ENCODE data around the gene CCDC40.
"Not testable (repeated sequence)": the region's sequence is repeated elsewhere in the genome, so short reads cannot be mapped to it uniquely, and the experiment has no call there.

CCDC40 gene

GRCh38 chr17:80035937-80036714 lies at the start of gene CCDC40:
Gene CCDC40 (plus strand): TSS chr17:80036642. CDS start chr17:80036663, 21 bp downstream.
- DNase-seq = peak; percentile 51 to 78

DNA sequence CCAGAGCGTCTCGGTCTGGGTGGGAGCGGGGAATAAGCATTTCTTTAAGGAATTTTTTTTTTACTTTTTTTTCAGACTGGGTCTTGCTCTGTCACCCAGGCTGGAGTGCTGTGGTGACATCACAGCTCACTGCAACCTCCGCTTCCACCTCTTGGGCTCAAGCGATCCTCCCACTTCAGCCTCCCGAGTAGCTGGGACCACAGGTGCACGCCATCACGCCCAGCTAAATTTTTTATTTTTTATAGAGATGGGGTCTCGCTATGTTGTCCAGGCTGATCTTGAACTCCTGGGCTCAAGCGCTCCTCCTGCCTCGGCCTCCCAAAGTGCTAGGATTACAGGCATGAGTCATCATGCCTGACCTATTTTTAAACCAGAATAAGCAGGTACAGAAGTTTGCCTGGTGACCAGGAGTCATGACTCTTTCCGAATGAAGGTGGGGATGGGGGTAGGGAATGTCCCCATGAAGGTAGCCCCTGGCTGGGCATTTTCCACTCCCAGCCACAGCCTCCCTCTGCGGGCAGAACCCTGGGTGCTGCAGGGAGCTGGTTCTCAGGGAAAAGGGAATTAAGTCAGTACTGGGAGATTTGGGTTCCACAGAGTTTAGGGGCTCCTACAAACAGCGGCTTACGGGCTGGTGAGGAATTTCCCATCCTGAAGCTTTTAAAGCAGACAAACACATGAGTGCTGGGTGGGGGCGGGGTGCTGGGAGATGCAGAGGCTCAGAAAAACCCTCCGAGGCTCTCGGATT lies 49.1 kb upstream of the CCDC40 start:
- no peak for DNase-seq

DNA sequence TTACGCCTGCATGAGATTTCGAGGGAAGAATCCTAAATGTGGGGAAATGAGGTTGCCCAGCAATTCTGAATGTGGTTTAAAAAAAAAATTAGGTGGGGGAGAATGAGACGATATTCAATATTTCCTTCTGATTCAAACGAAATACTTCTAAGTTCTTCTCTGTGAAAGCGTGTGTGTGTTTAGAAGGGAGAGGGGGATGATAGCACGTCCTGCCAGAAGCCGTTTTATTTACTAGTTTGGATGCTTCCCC lies 48.6 kb upstream of the CCDC40 start:
- DNase-seq = no peak

DNA sequence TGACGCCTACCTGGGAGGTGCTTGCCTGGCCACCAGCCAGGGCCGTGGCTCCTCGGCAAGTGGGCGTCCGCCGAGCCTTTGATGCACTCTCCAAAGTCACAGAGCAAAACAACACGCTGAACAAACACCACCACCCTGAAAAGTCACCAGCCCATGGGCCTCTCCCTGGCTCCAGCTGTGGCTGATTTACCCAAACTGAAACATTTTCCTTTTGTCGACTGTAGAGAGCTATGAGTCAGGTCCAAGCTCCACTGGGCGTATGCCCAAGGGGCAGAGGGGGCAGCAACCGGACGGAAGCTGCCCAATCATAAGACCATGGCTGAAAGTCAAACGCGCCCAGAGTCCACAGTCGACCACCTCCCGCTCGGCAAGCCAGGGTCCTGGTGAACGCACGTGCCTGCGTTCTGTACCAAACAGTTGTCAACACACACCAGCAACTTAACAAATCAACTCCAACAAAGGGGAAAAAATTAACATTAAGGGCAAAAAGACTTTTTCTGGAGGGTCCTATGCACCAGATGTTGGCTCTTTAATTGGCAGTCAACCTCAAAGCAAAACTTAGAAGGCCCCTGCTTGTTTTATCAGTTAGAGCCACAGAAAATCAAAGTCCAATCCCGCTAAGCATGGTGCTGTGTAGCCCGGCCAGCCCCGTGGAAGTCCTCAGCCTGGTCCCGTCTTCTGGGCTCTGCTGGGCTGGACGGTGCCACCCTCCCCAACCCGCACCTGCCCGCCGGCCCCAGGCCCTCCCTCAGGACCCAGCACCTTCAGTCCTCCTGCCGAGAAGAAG lies 48.1 kb upstream of the CCDC40 start:
- DNase-seq = no peak

DNA sequence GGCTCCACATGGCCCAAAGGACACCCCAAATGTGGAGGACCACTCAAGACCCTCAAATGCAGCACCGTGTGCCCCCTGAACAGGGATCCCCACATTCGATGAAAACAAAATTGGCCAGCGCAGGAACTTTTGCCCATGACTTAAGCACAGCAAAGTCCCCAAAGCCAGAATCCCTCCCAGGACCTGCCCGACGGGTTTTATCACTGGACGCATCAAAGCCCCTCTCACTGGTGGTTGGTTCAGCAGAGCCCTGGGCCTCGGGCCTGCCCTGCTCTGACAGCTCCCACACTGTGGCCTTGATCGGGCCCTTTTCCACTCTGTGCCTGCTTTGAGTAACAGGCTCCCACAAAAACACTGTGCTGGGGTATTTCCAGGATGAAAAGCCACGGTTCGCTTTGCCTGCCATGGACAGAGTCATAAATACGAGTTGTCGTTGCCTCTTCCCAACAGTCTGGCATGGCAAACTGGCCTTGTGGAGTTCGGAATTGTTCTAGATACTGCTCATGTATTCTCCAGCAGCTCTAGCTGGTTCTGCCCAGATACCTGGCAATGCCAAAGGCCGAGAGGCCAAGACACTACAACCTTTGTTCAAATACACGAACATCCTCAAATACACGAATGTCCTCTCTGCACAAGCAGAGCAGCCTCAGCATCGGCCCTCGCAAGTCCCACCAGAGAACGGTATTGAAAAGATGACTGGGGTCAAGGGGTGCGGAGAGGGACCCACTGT lies 47.2 kb upstream of the CCDC40 start:
- DNase-seq = no peak

DNA sequence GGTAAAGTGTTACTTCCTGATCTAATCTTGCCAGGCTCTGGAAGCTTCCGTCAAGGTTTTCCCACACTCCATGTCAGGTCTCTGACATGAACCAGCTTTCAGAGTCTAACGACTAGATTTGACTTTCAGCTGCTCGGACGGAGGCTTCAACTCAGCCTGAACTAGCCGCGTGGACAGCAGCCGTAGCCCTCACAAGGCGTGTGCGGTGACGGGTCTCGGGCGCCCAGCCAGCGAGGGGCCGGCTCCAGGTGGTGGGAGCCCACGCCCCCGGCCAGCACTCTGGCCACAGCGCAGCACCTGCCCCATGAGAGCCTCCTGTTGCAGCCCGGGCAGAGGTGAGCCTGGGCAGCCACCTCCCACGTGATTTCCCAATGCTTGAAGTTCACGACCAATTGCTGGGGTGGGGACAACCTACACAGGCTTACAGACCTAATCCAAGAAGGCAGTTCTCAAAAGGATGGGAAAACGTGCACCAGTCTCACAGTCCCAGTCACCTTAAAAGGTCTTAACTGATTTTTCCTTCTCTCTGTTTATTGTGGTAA lies 46.3 kb upstream of the CCDC40 start:
- DNase-seq = no peak

DNA sequence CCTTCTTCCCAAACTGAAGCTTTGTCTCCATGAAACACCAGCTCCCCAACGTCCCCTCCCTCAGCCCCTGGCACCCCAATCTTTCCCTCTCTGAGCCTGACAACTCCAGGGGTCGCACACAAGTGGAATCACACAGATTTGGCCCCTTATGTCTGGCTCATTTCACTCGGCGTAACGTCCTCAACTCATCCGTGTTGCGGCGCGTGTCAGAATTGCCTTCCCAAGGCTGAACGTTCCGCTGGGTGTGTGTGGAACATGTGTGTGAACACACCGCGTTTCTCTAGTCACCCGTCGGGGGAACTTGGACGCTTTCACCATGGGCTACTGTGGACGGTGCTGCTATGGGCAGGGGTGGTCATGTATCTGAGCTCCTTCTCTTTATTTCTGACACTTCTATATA lies 45.7 kb upstream of the CCDC40 start:
- no peak for DNase-seq

DNA sequence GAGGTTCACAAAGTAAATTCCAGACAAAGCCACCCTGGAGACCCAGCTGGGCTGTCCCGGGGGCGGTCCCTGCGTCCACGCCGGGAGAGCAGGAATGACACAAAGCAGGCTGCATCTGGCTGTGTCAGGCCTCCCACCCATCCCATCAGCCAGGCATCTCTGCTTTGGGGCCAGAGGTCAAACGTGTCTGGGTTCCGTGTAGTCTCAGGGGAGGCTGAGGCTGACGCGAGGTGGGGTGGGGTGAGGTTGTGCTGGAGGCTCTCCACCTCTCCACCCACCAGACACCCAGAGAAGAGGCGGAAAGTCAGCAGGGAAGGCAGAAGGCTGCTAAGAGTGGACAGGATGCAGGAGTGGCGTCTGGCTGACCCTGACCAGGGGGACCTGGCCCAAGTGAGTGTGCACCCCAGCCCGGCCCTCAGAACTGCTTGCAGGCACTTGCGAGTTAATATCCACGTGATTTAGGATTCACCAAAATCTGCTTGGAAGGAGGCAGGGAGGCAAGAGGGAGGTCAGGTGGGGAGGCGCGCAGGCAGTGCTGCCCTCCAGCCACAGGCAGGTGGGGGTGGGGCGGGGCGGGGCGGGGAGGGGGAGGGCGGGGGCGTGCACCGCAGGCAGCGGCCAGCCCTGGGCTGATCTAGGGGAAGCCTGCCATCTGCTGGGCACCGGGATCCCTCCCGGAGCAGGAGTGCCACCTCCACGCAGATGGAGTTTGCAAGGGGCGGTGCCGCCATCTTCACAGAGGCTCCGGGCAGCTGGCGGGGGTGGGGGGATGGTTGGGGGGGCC lies 45.1 kb upstream of the CCDC40 start:
- peak; percentile 24 to 63 for DNase-seq

- DNase-seq = no peak
Observed at GRCh38 chr17:79991924-79992648, 44.4 kb upstream of the CCDC40 start.

DNA sequence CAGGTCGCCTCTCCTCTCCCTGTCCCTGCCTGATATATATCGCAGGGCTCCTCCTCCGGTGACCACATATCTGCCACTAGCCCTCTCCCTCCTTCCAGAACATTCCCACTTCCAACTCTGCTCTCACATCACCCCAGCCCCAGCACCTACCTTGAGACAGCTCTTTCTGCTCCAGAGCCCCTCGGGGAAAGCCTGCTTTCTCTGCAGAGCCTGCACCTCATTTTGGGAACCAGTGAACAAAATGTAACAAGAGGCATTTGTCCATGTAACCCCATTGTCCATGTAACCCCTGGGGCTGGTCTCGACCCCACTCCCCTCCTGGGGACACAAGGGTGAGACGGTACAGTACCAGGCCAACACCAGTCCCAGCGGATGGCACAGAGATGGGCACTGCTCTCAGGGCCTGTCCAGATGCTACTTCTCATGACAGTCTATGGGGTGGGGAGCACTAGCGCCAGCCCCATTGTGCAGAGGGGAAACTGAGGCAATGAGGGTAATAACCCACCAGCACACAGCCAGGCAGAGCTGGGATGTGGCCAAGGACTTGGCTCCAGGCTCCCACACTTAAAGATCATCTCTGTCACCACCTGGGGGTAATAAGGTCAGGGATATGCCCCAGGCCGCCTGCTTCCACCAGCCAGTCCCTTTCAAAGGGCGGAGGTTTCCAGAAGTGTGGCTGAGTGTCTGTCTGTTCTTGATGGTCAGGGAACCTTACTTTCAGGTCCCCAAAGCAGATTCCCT lies 43.6 kb upstream of the CCDC40 start:
- no peak for DNase-seq

GRCh38 chr17:79993390-79994227 lies 42.8 kb upstream of the CCDC40 start:
- peak; percentile 56 to 60 for DNase-seq

- DNase-seq = not testable (repeated sequence)
Observed at GRCh38 chr17:79994228-79994569, 42.2 kb upstream of the CCDC40 start.

DNA sequence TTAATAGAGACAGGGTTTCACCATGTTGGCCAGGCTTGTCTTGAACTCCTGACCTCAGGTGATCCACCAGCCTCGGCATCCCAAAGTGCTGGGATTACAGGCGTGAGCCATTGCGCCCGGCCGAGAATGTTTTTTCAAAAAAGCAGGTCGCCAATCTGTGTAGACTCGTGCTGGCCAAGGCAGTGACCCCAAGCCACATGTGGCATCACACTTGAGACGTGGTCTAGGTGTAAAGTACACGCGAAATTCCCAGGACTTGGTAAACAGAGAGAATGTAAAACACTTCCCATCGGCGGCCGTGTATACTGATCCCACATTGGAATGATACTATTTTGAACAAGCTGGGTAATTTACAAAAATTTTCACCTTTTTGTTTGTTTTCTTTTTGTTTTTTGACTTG lies 41.8 kb upstream of the CCDC40 start:
- DNase-seq = no peak

DNA sequence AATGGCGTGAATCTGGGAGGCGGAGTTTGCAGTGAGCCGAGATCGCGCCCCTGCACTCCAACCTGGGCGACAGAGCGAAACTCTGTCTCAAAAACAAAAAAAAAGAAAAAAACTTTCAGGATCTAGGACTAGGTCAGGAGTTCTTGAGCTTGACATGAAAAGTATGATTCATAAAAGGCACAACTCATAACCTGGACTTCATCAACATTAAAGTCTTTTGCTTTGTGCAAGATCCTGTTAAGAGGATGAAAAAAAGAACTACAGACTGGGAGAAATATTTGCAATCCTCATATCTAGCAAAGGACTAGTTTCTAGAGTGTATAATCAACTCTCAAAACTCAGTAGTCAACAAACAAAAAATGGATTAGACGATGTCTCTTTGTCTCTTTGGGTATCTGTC lies 40.7 kb upstream of the CCDC40 start:
- DNase-seq = no peak

DNA sequence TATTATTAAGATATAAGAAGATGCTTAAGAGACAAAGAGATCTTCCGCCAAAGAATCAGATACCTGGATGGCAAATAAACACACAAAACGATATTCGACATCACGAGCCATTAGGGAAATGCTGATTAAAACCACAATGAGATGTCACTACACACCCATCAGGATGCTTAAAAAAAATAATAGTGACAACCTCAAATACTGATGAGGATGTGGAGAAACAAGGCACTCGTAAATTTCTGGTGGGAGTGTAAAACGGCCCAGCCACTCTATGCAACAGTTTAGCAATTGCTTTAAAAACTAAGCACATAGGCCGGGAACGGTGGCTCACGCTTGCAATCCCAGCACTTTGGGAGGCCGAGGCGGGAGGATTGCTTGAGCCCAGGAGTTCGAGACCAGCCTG lies 40.2 kb upstream of the CCDC40 start:
- no peak for DNase-seq

DNA sequence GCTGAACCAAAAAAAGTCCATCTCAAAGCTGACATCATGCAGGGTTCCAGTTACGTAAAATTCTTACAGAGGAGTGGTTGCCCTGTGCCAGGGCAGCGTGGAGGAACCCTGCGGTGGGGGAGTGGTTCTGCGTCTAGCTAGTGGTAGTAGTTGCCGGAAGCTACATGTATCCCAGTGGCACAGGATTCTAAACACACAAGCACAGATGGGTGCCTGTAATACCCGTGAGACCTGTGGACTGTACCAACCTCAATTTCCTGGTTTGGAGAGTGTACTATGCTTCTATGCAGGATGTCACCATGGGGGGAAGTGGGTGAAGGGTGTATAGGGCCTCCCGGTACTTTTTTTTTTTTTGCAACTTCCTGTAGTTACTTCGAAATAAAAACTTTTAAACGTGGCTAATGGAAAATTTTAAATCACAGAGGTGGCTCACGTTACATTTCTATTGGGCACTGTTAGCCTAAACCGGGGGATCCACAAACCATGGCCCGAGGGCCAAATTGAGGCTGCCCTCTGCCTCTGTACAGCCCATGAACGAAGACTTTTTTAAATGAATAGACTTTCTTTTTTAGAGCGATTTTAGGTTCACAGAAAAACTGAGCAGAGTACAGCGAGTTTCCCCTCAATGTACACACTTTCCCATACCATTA lies 39.3 kb upstream of the CCDC40 start:
- peak; percentile 89 to 92 for DNase-seq

GRCh38 chr17:80000136-80000535 lies 36.3 kb upstream of the CCDC40 start:
- no peak for DNase-seq

GRCh38 chr17:80000981-80001775 lies 35.3 kb upstream of the CCDC40 start:
- no peak for DNase-seq
